ENCODE results near the gene SNX5.

- TF ChIP-seq CTCF (IDR thresholded peaks at IDR 0.05 in 4 of 5, conservative IDR thresholded peaks at IDR 0.05 in 1 of 5) (no peak), POLR2A (IDR thresholded peaks at IDR 0.05) (no peak)
These were observed 53.6 kb downstream of the SNX5 start for GRCh38 chr20:17914957-17915356.

Data from gastrocnemius medialis (tissue), 4 donors.